GM19468 (cell line): ENCODE measurements around the gene CLN5.
"Not testable (repeated sequence)": the region's sequence is repeated elsewhere in the genome, so short reads cannot be mapped to it uniquely, and the experiment has no call there.

Experiments used
- ATAC-seq: cut with Tn5 transposase; IDR thresholded peaks from one replicate; pipeline ENCODE4 v1.9.1; 2021; ENCODE audit warnings: mild to moderate bottlenecking, moderate library complexity, moderate number of reproducible peaks; ENCODE audit not compliant: unreplicated experiment; ENCODE audit errors: extremely low read depth

Gene CLN5

DNA sequence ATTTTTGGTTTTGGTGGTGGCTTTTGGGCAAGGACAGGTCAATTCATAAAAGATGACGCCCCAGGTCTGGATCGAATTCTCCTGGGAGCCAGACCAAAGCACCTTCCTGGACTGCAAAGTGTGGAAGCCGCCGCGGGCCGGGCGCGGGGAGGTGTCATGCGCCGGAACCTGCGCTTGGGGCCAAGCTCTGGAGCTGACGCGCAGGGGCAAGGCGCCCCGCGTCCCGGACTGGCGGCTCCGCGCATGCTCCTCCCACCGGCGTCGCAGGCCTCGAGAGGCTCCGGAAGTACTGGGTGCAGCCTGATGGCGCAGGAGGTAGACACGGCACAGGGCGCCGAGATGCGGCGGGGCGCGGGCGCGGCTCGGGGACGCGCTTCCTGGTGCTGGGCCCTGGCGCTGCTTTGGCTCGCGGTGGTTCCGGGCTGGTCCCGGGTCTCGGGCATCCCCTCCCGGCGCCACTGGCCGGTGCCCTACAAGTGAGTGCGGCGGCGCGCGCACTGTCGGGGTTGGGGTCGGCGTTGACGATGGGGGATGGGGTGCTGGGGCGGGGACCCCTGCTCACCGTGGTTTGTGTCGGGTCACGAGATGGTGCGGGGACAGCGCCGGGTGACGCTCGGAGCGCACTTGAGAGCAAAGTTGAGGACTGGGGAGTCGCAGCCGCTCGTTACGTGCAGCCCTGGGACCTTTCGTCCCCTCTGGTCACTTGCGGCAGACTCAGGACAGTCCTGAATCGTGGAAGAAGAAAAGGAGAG, at the start of gene CLN5:
Gene CLN5 (plus strand): TSS at position 286 of the 752 bp plus-strand sequence. CDS start 18 bp downstream, at position 304.
- peak; percentile 97 for ATAC-seq

- ATAC-seq, result no peak
These were observed 49.5 kb upstream of the CLN5 start for GRCh38 chr13:76942363-76942762.

DNA sequence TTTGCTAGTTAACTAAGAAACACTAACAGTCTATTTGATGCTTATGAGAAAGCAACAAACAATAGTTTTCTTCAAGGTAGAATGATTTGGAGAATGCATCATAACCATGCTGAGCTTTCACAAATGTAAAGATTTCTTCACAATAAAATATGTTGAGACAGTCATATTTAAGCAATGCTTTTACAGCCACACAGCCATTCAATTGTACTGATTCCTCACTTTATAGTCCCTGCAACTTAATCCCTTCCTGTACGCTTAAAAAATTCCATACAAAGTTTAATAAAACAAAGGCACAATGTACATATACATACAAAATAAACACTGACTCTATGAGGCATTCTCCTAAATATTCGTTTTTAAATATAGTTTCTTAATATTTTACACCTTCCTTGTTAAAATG, 48.2 kb upstream of the CLN5 start:
- ATAC-seq, result no peak

DNA sequence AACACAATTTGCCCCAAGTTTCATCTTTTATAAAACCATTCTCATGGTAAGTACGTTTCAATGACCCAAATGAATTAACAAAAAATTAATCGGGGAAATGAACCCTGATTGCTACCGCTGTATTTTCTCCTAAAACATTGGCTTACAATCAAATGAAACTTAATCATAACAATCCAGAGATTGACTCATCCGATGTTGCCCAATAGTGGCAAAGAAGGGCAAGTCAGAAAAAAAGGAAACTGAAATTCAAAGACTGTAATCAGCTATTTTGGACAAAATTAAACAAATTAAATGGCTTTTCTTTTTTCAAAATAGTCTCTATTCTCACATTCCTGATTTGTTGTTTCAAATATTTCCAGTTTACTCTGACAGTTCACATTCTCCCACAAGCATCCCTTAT, 47.4 kb upstream of the CLN5 start:
- no peak for ATAC-seq

- no peak for ATAC-seq
These were observed 43.7 kb upstream of the CLN5 start, which contains the start of gene ACOD1 for GRCh38 chr13:76948149-76948548. Gene ACOD1, plus strand, starts transcription at chr13:76948511. Its CDS starts 48 bp downstream, at chr13:76948559.

DNA sequence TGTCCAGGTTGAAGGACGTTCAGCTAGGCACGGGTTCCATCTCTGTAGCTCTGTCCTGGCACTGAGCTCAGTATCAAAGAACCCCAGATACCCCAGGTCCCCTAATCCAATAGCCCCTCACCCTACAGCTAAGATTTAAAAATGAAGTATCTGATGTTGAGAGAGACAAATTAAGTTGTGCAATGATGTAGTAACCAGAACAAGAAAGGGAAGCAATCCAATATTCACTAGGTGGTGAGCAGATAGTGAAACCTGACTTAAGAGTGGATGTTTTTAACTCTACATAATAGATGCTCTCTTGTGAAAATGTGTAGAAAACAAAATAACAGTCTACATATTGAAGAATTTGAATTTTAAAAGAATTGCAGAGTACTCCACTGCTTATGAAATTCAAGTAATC, 41.8 kb upstream of the CLN5 start:
- ATAC-seq, result no peak

- no peak for ATAC-seq
These were observed 37.9 kb upstream of the CLN5 start for GRCh38 chr13:76953968-76954367.

- no peak for ATAC-seq
These were observed 37.3 kb upstream of the CLN5 start for GRCh38 chr13:76954538-76954937.

- ATAC-seq, result no peak
These were observed 36.7 kb upstream of the CLN5 start for GRCh38 chr13:76955193-76955592.

- no peak for ATAC-seq
These were observed 36.2 kb upstream of the CLN5 start for GRCh38 chr13:76955661-76956060.

DNA sequence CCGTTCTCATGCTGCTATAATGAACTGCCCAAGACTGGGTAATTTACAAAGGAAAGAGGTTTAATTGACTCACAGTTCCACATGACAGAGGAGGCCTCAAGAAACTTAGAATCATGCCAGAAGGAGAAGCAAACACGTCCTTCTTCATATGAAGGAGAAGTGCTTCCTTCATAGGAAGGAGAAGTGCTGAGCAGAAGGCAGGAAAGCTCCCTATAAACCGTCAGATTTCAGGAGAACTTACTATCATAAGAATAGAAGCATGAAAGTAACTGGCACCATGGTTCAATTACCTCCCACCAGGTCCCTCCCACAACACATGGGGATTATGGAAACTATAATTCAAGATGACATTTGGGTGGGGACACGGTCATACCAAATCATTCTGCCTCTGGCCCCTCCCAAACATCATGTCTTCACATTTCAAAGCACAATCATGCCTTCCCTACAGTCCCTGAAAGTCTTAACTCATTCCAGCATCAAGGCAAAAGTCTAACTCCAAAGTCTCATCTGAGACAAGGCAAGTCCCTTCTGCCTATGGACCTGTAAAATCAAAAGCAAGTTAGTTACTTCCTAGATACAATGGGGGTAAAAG, 32.9 kb upstream of the CLN5 start:
- ATAC-seq, result no peak

GRCh38 chr13:76959734-76960133, 32.1 kb upstream of the CLN5 start:
- not testable (repeated sequence) for ATAC-seq

GRCh38 chr13:76965759-76966421, 26.0 kb upstream of the CLN5 start:
- ATAC-seq, result no peak

DNA sequence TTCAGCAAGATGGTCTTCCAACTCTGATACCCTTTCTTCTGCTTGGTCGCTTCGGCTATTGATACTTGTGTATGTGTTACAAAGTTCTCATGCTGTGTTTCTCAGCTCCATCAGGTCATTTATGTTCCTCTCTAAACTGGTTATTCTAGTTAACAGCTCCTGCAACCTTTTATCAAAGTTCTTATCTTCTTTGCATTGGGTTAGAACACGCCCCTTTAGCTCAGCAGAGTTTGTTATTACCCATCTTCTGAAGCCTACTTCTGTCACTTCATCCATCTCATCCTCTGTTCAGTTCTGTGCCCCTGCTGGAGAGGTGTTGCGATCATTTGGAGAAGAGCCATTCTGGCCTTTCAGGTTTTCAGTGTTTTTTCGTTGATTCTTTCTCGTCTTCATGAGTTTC, 24.9 kb upstream of the CLN5 start:
- ATAC-seq, result no peak

GRCh38 chr13:76968041-76968440, 23.8 kb upstream of the CLN5 start:
- ATAC-seq, result no peak

DNA sequence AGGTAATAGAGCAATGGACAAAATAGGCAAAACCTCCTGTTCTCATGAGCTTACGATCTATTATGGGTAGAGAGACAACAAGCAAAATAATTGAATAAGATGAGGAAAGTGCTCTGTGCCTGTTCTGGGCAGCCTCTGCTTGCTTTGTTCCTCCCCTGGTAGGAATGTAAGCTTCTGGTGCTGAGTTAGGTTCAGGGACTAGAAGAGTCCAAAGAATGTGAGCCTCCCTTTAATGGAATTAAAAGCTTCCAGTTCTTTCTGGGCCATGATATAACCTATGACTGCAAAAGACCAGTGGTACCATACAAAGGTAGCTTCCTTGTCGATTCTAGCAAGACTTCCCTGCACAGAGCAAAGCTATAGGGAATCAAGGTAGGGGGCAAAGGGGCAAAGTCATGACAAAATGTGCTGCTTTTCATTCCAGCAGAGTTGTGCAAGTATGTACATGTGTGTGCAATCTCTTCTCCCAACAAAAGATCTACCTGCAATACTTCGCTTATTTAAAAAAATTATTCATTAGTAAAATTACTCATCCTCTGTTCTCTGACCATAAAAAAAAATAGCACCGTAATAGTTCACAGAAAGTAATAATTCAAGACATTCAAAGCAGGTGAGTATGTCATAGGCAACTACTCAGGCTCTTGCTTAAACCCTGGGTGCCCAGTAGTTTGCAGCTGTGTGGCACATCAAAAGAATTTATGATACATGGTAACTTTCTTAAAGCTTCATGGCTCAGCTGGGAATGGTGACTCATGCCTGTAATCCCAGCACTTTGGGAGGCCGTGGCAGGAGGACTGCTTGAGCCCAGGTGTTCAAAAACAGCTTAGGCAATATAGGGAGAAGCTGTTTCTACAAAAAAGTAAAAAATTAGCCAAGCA, 22.2 kb upstream of the CLN5 start:
- ATAC-seq, result no peak

DNA sequence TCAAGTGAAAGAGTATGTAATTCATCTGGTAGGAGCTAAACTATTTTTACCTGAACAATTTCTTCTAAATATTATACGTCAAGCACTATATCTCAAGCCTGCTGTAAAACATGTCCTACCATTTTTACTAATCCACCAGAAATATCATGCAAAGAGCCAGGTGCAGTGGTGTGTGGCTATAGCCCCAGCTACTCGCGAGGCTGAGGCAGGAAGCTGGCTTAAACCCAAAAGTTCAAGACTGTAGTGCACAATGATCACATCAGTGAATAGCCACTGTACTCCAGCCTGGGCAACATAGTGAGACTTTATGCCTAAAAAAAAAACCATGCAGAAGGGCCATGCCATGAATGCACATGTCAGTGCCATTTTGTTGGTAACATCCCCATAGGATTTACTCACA, 20.7 kb upstream of the CLN5 start:
- ATAC-seq, result no peak

DNA sequence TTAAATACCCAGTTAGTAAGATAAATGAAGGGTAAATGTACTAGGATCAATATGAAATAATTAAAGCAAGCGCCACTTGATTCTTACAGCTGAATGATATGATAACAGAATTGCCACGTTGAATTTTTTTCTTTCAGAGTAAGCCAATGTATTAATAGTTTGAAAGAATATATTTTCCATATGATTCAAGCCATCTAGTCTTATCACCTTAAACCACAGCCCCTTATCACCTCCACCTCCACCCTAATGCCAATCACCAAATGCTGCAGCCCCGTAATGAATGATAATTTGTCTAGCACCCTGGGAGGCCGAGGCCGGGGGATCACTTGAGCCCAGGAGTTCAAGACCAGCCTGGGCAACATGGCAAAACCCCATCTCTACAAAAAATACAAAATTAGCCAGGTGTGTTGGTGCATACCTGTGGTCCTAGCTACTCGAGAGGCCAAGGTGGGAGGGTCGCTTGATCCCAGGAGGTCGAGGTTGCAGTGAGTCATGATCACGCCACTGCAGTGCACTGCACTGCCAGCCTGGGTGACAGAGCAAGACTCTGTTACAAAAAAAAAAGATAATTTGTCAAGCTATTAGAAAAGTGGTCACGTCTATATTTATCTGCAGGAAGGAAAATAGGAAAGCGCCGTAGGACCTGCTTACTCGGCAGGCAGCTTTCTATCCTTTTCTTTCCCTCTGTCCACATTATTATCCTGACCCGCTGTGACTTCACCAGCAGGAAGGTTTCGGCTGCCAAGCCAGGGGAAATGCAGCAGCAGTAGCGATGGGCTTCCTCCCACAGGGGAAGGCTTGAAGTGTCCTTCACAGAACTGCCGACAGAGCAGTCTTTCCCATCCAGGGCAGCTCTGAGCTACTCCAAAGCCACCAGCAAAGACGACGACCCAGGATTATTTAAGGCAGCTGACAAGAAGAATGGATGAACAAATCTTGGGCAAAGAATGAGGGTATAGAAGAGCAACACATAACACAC, 19.7 kb upstream of the CLN5 start:
- ATAC-seq, result no peak

DNA sequence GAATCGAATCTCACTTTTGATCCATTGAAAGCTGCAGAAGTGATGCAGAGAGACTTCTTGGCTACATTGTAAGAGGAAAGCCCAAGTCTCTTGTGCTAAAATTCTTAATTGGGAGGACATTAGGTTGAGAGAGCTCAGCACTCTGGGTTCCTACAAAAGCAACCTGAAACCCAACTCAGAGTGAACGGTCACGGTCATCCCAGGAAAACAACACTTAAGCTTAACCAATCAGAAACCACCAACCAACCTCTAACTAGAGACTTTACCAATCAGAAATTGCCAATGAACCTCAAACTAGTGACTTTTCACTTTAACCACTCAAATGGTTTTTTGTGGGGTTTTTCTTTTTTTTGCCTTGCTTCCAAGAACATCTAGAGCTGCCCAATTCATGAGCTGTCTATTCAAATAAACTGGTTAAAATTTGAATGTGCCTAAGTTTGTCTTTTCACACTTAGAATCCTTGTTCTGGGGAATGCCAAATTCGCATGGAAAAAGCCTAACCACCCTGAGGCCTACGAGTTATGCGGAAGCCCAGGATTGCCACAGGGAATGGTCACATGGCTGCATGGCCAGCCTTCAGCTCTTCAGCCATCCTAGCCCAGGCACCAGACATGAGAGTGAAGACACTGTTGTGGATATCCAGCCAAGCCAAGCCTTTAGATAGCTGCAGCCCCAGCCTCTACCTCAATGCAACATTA, 17.8 kb upstream of the CLN5 start:
- ATAC-seq, result no peak
